Measurements from ENCODE around the gene KCNMA1. TPM values are rescaled to one million over a fixed set of nuclear protein-coding genes. Genes with fewer than 3 reads are reported as not detected.

Gene KCNMA1
- total RNA-seq, 1 experiment from 2014 or later: 0.45 TPM

DNA sequence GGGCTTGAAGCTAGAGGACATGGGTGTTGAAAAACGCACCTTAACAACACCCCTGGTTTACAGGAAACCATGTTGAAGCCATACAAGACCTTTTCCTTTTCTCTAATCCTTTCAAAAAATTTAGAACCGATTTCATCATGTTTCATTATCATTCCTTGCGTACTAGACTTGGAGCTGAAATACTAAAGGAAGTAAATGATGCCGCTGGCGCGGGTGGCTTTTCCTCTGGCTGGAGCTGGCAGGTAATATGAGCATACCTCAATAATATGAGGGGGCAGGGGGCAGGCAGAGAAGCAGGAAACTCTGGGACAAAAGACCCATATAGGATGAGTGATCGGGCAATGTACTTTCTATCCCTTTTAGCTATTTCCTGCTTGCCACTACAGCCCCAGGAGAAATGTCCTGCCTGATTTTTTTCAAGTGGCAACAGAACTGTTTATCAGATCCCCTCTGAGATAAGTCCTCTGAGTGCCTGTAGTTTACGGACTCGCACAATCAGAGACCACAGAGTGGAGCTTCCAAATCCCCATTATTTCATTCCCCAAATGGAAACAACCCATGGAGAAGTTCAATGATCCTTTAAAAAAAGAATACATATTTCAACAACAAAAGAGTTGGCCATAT lies 450.1 kb downstream of the KCNMA1 start:
- H3K4me1 Mint-ChIP-seq (ENCODE audit: low read depth, unreplicated experiment): peaks cover 42% of the 10 kb centered on the region
- no peaks in the 10 kb centered on the region for H3K27me3 Mint-ChIP-seq (ENCODE audit: unreplicated experiment)
- BruUV-seq (replicated peaks): no TSS peak
- H3K36me3 Mint-ChIP-seq (ENCODE audit: insufficient read depth, unreplicated experiment): no peaks in the 10 kb centered on the region
- no peak overlapping the region for H3K4me3 Mint-ChIP-seq (ENCODE audit: low read depth, unreplicated experiment)
- no peak overlapping the region for H3K27ac Mint-ChIP-seq (ENCODE audit: unreplicated experiment)
- intact Hi-C loops (cut with micrococcal nuclease; ENCODE audit: unreplicated experiment): loop anchor here (2.0 kb wide), 1 partner anchor 47 kb away; no protein-coding TSS in a partner anchor
- H3K9me3 Mint-ChIP-seq (ENCODE audit: low read depth, unreplicated experiment): no peaks in the 10 kb centered on the region
- CTCF ChIA-PET: interaction anchor here (0.7 to 1.6 kb wide), 2 partner anchors 60 to 405 kb away, joined by 3 to 6 read pairs; no protein-coding TSS in a partner anchor
- DNase-seq: peak; percentile 35
- TF ChIP-seq, protein P1, sequence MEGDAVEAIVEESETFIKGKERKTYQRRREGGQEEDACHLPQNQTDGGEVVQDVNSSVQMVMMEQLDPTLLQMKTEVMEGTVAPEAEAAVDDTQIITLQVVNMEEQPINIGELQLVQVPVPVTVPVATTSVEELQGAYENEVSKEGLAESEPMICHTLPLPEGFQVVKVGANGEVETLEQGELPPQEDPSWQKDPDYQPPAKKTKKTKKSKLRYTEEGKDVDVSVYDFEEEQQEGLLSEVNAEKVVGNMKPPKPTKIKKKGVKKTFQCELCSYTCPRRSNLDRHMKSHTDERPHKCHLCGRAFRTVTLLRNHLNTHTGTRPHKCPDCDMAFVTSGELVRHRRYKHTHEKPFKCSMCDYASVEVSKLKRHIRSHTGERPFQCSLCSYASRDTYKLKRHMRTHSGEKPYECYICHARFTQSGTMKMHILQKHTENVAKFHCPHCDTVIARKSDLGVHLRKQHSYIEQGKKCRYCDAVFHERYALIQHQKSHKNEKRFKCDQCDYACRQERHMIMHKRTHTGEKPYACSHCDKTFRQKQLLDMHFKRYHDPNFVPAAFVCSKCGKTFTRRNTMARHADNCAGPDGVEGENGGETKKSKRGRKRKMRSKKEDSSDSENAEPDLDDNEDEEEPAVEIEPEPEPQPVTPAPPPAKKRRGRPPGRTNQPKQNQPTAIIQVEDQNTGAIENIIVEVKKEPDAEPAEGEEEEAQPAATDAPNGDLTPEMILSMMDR (IDR thresholded peaks at IDR 0.05; ENCODE audit: unreplicated experiment): no peak

DNA sequence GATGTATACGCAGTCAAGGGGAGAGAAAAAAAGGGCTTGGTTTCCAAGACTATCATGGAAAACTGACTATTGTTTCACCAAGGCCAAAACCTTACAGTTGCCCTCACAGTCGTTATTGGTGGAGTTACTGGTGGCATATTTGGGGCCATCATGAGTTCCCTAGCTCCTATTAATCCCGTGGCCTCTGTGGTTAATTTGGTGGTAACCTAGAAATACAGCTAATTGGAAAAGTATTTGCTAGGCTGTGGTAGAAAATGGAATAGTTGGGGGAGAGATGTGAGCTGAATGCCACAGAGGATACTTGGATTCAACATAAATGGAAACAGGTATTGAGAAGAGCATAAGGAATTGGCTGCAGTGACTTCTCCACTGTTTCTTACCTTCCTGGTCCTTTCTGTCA lies 450.7 kb downstream of the KCNMA1 start:
- BruUV-seq (replicated peaks): no TSS peak
- intact Hi-C loops (cut with micrococcal nuclease; ENCODE audit: unreplicated experiment): loop anchor here (2.0 kb wide), 1 partner anchor 48 kb away; no protein-coding TSS in a partner anchor
- H3K4me1 Mint-ChIP-seq (ENCODE audit: low read depth, unreplicated experiment): peaks cover 37% of the 10 kb centered on the region
- H3K36me3 Mint-ChIP-seq (ENCODE audit: insufficient read depth, unreplicated experiment): no peaks in the 10 kb centered on the region
- H3K27me3 Mint-ChIP-seq (ENCODE audit: unreplicated experiment): no peaks in the 10 kb centered on the region
- DNase-seq: no peak
- no peak overlapping the region for H3K27ac Mint-ChIP-seq (ENCODE audit: unreplicated experiment)
- H3K9me3 Mint-ChIP-seq (ENCODE audit: low read depth, unreplicated experiment): no peaks in the 10 kb centered on the region
- TF ChIP-seq, protein P1 (IDR thresholded peaks at IDR 0.05; ENCODE audit: unreplicated experiment): no peak
- CTCF ChIA-PET: interaction anchor here (0.6 to 1.6 kb wide), 4 partner anchors 60 to 418 kb away, joined by 3 to 6 read pairs (median 4); no protein-coding TSS in a partner anchor
- H3K4me3 Mint-ChIP-seq (ENCODE audit: low read depth, unreplicated experiment): no peak overlapping the region

DNA sequence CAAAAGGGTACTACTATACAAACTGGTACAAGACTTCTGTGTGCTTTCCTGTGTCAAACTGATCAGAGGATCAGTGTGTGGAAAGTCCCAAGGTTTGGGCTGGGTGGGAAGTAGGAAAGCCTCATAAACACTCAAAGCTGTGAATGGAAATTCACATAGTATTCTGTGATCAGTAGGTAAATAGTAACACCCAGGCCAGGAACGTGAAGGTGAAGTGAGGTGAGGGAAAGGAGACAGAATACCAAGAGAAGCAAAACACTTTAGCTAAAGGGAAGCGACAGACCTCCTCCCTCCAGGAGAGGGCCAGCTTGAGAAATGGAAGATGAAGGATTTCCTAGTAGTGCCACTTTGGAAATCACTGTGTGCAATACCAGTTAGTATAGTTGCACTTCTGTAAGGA lies 451.9 kb downstream of the KCNMA1 start:
- TF ChIP-seq, protein P1 (IDR thresholded peaks at IDR 0.05; ENCODE audit: unreplicated experiment): no peak
- intact Hi-C loops (cut with micrococcal nuclease; ENCODE audit: unreplicated experiment): loop anchor here (2.0 kb wide), 1 partner anchor 49 kb away; no protein-coding TSS in a partner anchor
- H3K27ac Mint-ChIP-seq (ENCODE audit: unreplicated experiment): peak overlapping the region; percentile 23
- CTCF ChIA-PET: interaction anchor here (0.6 to 1.1 kb wide), 3 partner anchors 376 to 468 kb away, joined by 4 to 6 read pairs (median 4); no protein-coding TSS in a partner anchor
- H3K27me3 Mint-ChIP-seq (ENCODE audit: unreplicated experiment): no peaks in the 10 kb centered on the region
- no peaks in the 10 kb centered on the region for H3K9me3 Mint-ChIP-seq (ENCODE audit: low read depth, unreplicated experiment)
- H3K4me1 Mint-ChIP-seq (ENCODE audit: low read depth, unreplicated experiment): peaks cover 28% of the 10 kb centered on the region
- no peaks in the 10 kb centered on the region for H3K36me3 Mint-ChIP-seq (ENCODE audit: insufficient read depth, unreplicated experiment)
- no TSS peak for BruUV-seq (replicated peaks)
- H3K4me3 Mint-ChIP-seq (ENCODE audit: low read depth, unreplicated experiment): no peak overlapping the region
- peak; percentile 33 for DNase-seq

DNA sequence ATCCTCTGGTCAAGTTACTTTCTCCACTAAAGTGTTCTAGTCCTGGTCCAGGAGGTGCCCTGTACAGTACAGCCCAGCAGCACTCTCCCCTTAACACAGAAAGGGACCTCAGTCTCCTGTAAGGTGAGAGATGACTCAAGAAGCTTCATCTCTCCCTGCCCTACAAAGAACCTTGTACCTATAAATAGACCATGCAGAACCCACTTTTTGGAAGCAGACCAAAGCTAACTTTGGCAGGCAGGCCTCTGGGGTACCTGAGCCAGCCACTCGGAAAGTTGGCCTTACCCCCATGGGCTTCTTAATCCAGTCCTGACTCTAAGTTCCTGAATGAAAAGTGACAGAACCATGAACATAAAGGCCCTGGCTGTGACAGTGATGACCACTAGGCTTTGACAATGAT lies 454.8 kb downstream of the KCNMA1 start:
- BruUV-seq (replicated peaks): no TSS peak
- no peak overlapping the region for H3K27ac Mint-ChIP-seq (ENCODE audit: unreplicated experiment)
- intact Hi-C loops (cut with micrococcal nuclease; ENCODE audit: unreplicated experiment): no loop called here
- H3K9me3 Mint-ChIP-seq (ENCODE audit: low read depth, unreplicated experiment): no peaks in the 10 kb centered on the region
- CTCF ChIA-PET: interaction anchor here (0.6 kb wide), 1 partner anchor 73 kb away, joined by 6 read pairs; no protein-coding TSS in a partner anchor
- DNase-seq: no peak
- no peaks in the 10 kb centered on the region for H3K27me3 Mint-ChIP-seq (ENCODE audit: unreplicated experiment)
- H3K4me3 Mint-ChIP-seq (ENCODE audit: low read depth, unreplicated experiment): no peak overlapping the region
- TF ChIP-seq, protein P1 (IDR thresholded peaks at IDR 0.05; ENCODE audit: unreplicated experiment): no peak
- H3K4me1 Mint-ChIP-seq (ENCODE audit: low read depth, unreplicated experiment): peaks cover 26% of the 10 kb centered on the region
- no peaks in the 10 kb centered on the region for H3K36me3 Mint-ChIP-seq (ENCODE audit: insufficient read depth, unreplicated experiment)
